Glutamatergic neuron (in vitro differentiated cells): ENCODE results near the gene GRAP2. TPM values are rescaled to one million over a fixed set of nuclear protein-coding genes. Genes with fewer than 3 reads are reported as not detected.

ENCODE experiments used
- DNase-seq: peaks from one replicate; pipeline ENCODE4 v3.0.0; 2022
- H3K27ac Mint-ChIP-seq: one replicate; pipeline ENCODE4 v1.8.0; 2020; ENCODE audit warnings: mild to moderate bottlenecking, mixed read lengths, inconsistent platforms; ENCODE audit not compliant: unreplicated experiment
- H3K27me3 Mint-ChIP-seq: one replicate; pipeline ENCODE4 v1.8.0; 2020; ENCODE audit warnings: mild to moderate bottlenecking, moderate library complexity, mixed read lengths, inconsistent platforms; ENCODE audit not compliant: unreplicated experiment
- H3K36me3 Mint-ChIP-seq: one replicate; pipeline ENCODE4 v1.8.0; 2020; ENCODE audit warnings: mild to moderate bottlenecking, mixed read lengths, inconsistent platforms; ENCODE audit not compliant: unreplicated experiment
- H3K4me1 Mint-ChIP-seq: one replicate; pipeline ENCODE4 v1.8.0; 2020; ENCODE audit warnings: mild to moderate bottlenecking, low read depth, mixed read lengths, inconsistent platforms; ENCODE audit not compliant: unreplicated experiment
- H3K4me3 Mint-ChIP-seq: one replicate; pipeline ENCODE4 v1.8.0; 2020; ENCODE audit warnings: mild to moderate bottlenecking, mixed read lengths, inconsistent platforms; ENCODE audit not compliant: unreplicated experiment
- H3K9me3 Mint-ChIP-seq: one replicate; pipeline ENCODE4 v1.8.0; 2020; ENCODE audit warnings: mild to moderate bottlenecking, moderate library complexity, mixed read lengths, inconsistent platforms; ENCODE audit not compliant: unreplicated experiment
- CTCF ChIP-seq: fragments of 200-600 bp; sonication (generic); IDR thresholded peaks from one replicate; pipeline ENCODE4 v1.5.0; 2021; ENCODE audit not compliant: partially characterized antibody, unreplicated experiment
- total RNA-seq: library from RNA; stranded (reverse); fragmentation: NEBNext Ultra II Directional; extraction: Animal tissue kit (Norgen Biotek cat#: 25700); gene quantifications from one replicate; pipeline ENCODE4 v1.2.1, GENCODE V29; 2021; ENCODE audit not compliant: unreplicated experiment

Gene GRAP2
- total RNA-seq, 1 donor from 2014 or later = not detected

DNA sequence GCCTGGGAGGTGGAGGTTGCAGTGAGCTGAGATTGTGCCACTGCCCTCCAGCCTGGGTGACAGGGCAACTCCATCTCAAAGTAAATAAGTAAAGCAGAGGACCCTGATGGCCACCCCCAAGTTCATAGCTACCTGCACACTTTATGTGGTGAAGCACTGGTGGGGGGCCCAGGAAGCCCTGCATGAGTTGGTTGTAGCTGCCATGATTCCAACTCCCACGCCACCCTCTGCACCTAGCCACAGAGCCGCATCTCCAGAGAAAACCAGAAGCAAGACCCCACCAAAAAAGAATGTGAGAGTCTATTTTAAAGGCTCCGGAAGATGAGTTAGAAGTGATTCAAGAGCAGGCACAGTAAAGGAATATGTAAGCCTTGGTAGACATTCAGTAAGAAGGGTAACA lies 38.9 kb downstream of the GRAP2 start:
- Mint-ChIP-seq H3K9me3 (no peaks in the 10 kb centered on the region), H3K4me1 (peaks cover 9% of the 10 kb centered on the region), H3K36me3 (no peaks in the 10 kb centered on the region), H3K27me3 (no peaks in the 10 kb centered on the region), H3K27ac (no peak overlapping the region), H3K4me3 (no peak overlapping the region)
- no peak for TF ChIP-seq CTCF
- DNase-seq = no peak

DNA sequence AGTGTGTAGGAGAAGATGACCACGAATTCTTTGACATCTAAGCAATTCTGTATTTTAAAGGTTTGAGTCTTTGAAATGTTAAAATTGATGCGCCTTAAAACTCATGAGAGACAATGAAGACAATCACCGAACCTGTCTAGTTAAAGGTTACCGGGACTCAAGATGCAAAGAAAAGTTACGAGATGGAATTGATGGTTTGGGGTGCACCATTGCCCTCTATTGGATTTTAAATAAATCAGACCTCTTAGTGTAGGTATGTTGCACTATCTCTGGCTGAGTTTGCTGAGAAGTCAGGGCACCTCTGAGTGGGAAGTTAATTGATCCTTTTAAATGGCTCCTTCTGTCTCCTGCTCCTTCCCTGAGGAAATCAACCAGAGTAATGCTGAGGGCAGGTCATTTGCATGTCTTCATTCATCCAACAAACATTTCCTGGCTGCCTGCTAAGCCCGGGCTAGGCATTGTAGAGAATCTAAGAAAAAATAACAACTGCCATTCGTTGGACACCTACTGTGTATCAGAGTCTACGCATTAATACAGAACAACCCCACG lies 39.9 kb downstream of the GRAP2 start:
- Mint-ChIP-seq H3K9me3 (no peaks in the 10 kb centered on the region), H3K27me3 (no peaks in the 10 kb centered on the region), H3K27ac (no peak overlapping the region), H3K4me1 (peaks cover 9% of the 10 kb centered on the region), H3K4me3 (no peak overlapping the region), H3K36me3 (no peaks in the 10 kb centered on the region)
- no peak for TF ChIP-seq CTCF
- DNase-seq = no peak

DNA sequence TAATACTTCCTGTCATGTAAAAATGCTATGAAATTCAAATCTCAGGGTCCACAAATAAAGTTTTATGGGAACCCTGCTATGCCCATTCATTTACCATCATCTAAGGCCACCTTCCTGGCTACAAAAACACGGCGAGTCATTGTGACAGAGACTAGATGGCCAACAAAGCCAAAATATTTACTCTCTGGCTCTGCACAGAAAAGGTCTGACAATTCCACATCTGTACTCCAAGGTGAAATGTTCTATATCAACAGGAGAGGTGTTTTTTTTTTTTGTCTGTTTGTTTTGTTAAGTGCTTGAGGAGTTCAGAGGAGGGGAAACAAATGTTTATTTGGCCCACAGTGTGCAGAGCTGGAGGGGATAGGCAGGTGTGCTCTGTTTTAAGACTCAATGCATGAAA lies 40.7 kb downstream of the GRAP2 start:
- Mint-ChIP-seq H3K36me3 (no peaks in the 10 kb centered on the region), H3K27ac (no peak overlapping the region), H3K4me1 (peaks cover 9% of the 10 kb centered on the region), H3K4me3 (no peak overlapping the region), H3K9me3 (no peaks in the 10 kb centered on the region), H3K27me3 (no peaks in the 10 kb centered on the region)
- DNase-seq = no peak
- no peak for TF ChIP-seq CTCF

GRCh38 chr22:39942439-39943230 lies 41.8 kb downstream of the GRAP2 start:
- no peaks in the 10 kb centered on the region for H3K9me3 Mint-ChIP-seq
- H3K4me3 Mint-ChIP-seq = no peak overlapping the region
- DNase-seq = no peak
- no peak for TF ChIP-seq CTCF
- no peak overlapping the region for H3K27ac Mint-ChIP-seq
- peaks cover 1% of the 10 kb centered on the region for H3K27me3 Mint-ChIP-seq
- H3K4me1 Mint-ChIP-seq = peaks cover 9% of the 10 kb centered on the region
- no peaks in the 10 kb centered on the region for H3K36me3 Mint-ChIP-seq

- DNase-seq = no peak
- Mint-ChIP-seq H3K4me3 (no peak overlapping the region), H3K27me3 (peaks cover 1% of the 10 kb centered on the region), H3K9me3 (no peaks in the 10 kb centered on the region), H3K27ac (no peak overlapping the region), H3K4me1 (peaks cover 9% of the 10 kb centered on the region), H3K36me3 (no peaks in the 10 kb centered on the region)
- no peak for TF ChIP-seq CTCF
These were observed 42.5 kb downstream of the GRAP2 start for GRCh38 chr22:39943337-39943736.
